Subcutaneous adipose tissue (tissue), 4 donors: Measurements from ENCODE around the gene SCN4A. TPM values are rescaled to one million over a fixed set of nuclear protein-coding genes. Genes with fewer than 3 reads are reported as not detected.
"Not testable (repeated sequence)": the region's sequence is repeated elsewhere in the genome, so short reads cannot be mapped to it uniquely, and the experiment has no call there.

ENCODE experiments used
- small RNA-seq: library from RNA; depleted of rRNA; stranded (forward); fragments of <200 nt; gene quantifications from one replicate; pipeline ENCODE3, GENCODE V24; 2016
- total RNA-seq, 4 donors: library from RNA; depleted of rRNA; stranded (reverse); fragments of >200 nt; gene quantifications; one replicate each; pipeline ENCODE4 v1.1.0, GENCODE V29; 2016
- TF ChIP-seq, protein P1 (sequence below): fragments of 450-650 bp; IDR thresholded peaks from one replicate; pipeline ENCODE4 v1.5.1; 2016; ENCODE audit warnings: low read depth, mild to moderate bottlenecking, control low read depth, antibody characterized with exemption, moderate library complexity

SCN4A gene
- total RNA-seq, 4 donors from 2014 or later: 6.2 to 43.3 (median 18.1) TPM

- TF ChIP-seq, protein P1, sequence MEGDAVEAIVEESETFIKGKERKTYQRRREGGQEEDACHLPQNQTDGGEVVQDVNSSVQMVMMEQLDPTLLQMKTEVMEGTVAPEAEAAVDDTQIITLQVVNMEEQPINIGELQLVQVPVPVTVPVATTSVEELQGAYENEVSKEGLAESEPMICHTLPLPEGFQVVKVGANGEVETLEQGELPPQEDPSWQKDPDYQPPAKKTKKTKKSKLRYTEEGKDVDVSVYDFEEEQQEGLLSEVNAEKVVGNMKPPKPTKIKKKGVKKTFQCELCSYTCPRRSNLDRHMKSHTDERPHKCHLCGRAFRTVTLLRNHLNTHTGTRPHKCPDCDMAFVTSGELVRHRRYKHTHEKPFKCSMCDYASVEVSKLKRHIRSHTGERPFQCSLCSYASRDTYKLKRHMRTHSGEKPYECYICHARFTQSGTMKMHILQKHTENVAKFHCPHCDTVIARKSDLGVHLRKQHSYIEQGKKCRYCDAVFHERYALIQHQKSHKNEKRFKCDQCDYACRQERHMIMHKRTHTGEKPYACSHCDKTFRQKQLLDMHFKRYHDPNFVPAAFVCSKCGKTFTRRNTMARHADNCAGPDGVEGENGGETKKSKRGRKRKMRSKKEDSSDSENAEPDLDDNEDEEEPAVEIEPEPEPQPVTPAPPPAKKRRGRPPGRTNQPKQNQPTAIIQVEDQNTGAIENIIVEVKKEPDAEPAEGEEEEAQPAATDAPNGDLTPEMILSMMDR: no peak
These were observed 58.2 kb downstream of the SCN4A start for GRCh38 chr17:63914471-63914870.

- TF ChIP-seq, protein P1: no peak
These were observed 61.0 kb downstream of the SCN4A start for GRCh38 chr17:63911657-63912100.

- TF ChIP-seq, protein P1: no peak
These were observed 61.6 kb downstream of the SCN4A start, which contains the start of gene CSHL1 for GRCh38 chr17:63911041-63911635. CSHL1 (minus strand) TSS chr17:63911258; CDS start chr17:63911196, 62 bp downstream.

- TF ChIP-seq, protein P1: no peak
These were observed 62.6 kb downstream of the SCN4A start for GRCh38 chr17:63910096-63910495.

- TF ChIP-seq, protein P1: not testable (repeated sequence)
These were observed 76.0 kb downstream of the SCN4A start, which contains the start of gene CSH1 for GRCh38 chr17:63896524-63897354. CSH1 (minus strand) TSS chr17:63896574; CDS start chr17:63896511, 63 bp downstream.

Small RNA genes within 50 kb of the gene (small RNA-seq; reads per million reads assigned to genes)
- gene AC127029.1 (not detected), gene GH1 (not detected)

Other genes starting within 250 kb of the SCN4A start
- gene STRADA, start 231.1 kb downstream of the SCN4A start, total RNA-seq: 10 to 100 TPM; 22.9 to 36.0 (median 31.8) TPM
- 10 to 100 TPM; 45.6 to 60.0 (median 51.3) TPM for gene CCDC47, start 199.3 kb downstream of the SCN4A start, total RNA-seq
- gene DDX42, start 198.7 kb downstream of the SCN4A start, total RNA-seq: 100 to 1,000 TPM; 121 to 179 (median 144) TPM
- 100 to 1,000 TPM in 1 of 4 donors, 10 to 100 TPM in 3; 66.0 to 127 (median 83.2) TPM for gene PSMC5, start 145.5 kb downstream of the SCN4A start, total RNA-seq
- gene FTSJ3, start 145.3 kb downstream of the SCN4A start, total RNA-seq: 10 to 100 TPM; 33.1 to 45.6 (median 38.8) TPM
- gene SMARCD2, start 130.2 kb downstream of the SCN4A start, total RNA-seq: 100 to 1,000 TPM; 101 to 246 (median 141) TPM
- not detected for gene CSH2, start 99.2 kb downstream of the SCN4A start, total RNA-seq
- not detected for gene GH2, start 91.0 kb downstream of the SCN4A start, total RNA-seq
- not detected for gene CSH1, start 76.3 kb downstream of the SCN4A start, total RNA-seq
- gene CSHL1, start 61.7 kb downstream of the SCN4A start, total RNA-seq: not detected
- gene GH1, start 54.1 kb downstream of the SCN4A start, total RNA-seq: not detected
- 1 to 10 TPM; 3.1 to 4.6 (median 3.8) TPM for gene CD79B, start 40.6 kb downstream of the SCN4A start, total RNA-seq
- under 1 TPM in 3 of 4 donors, not detected in 1; 0.17 to 0.82 (median 0.57) TPM for gene PRR29, start 25.4 kb upstream of the SCN4A start, total RNA-seq
- 10 to 100 TPM; 45.6 to 92.1 (median 69.8) TPM for gene ICAM2, start 47.7 kb upstream of the SCN4A start, total RNA-seq
- 10 to 100 TPM in 3 of 4 donors, 1 to 10 TPM in 1; 9.6 to 13.1 (median 11.7) TPM for gene ERN1, start 157.2 kb upstream of the SCN4A start, total RNA-seq